GM12872 (cell line): ENCODE data around the gene APOA4.

Experiments used
- CTCF ChIP-seq: IDR thresholded peaks from 3 replicates; pipeline ENCODE4 v1.5.1; 2011; ENCODE audit warnings: low read depth, mild to moderate bottlenecking, low read length, moderate library complexity; ENCODE audit not compliant: insufficient read depth

Gene APOA4

GRCh38 chr11:116790167-116791001, 32.7 kb downstream of the APOA4 start:
- no peak for TF ChIP-seq CTCF

DNA sequence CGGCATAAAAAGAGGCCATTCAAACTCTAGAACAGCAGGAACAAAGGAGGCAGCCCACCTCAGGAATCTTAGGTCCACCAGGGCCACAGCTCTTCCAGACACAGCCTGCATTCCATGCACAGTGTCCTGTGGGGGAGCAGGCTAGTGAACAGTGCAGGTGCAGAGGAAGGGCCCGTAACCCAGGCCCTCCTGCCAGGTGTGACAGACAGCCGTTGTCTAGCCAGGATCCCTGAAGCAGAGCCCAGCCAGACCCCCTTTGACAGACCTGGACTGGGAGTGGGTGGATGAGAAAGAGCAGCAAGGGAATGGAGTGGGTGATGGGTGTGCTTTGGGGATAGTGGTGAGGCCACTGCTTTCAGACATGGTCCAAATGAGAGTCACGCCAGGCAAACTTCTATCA, 34.1 kb downstream of the APOA4 start:
- no peak for TF ChIP-seq CTCF

- no peak for TF ChIP-seq CTCF
Measured at GRCh38 chr11:116788534-116788933, 34.6 kb downstream of the APOA4 start.

- no peak for TF ChIP-seq CTCF
Measured at GRCh38 chr11:116787786-116788486, 35.2 kb downstream of the APOA4 start, which contains the start of gene ZPR1. TSS of gene ZPR1 (minus strand) at chr11:116788023. CDS start at chr11:116787990, 33 bp downstream.

DNA sequence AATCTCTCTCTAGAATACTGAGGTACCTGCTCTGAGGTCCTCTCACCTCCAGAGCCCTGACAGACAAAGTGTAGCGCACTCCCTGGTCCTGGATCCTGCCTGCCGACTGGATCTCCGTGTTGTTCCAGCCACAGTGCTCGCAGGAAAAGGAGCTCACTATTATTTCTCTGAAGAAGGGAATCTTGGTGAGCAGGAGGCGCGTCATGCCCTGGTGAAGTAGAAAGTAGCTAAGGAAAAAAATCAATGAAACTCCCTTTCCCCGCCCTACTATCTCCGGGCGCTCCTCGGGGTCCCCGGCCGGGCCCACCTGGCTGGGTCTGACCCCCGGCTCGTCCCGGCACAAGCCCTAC, 35.7 kb downstream of the APOA4 start:
- no peak for TF ChIP-seq CTCF

- TF ChIP-seq CTCF: no peak
Measured at GRCh38 chr11:116786966-116787365, 36.1 kb downstream of the APOA4 start.

DNA sequence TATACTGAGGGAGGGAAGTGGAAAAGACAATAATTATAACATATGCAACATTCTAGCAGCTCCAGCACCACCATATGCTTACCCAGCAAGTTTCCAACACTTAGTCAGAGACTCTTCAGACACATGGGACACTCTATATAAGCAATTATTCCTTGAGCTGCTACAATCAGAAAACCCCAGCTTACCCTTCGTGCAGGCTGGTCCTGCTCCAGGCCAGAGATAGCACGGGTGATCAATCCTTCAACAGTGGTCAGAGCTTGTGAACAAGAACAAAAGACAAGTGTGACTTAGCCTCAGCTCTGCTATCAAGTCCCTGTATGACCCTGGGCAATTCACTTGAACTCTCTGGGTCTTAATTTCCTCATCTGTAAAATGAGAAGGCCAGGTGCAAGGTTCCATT, 36.8 kb downstream of the APOA4 start:
- TF ChIP-seq CTCF: no peak
